Heart left ventricle (tissue), 16 donors: ENCODE measurements around the gene AMOTL2. TPM values are rescaled to one million over a fixed set of nuclear protein-coding genes. Genes with fewer than 3 reads are reported as not detected.
A peak's percentile ranks its signal among the peaks of the same experiment; 100 is the strongest.

Experiments used
- ATAC-seq, 4 donors: fragments of 200-7000 bp; cut with Tn5 transposase; one replicate each; pipeline ENCODE4 v1.9.1; 2020 to 2022; ENCODE audit warnings: moderate library complexity in 4 of 4, mild to moderate bottlenecking in 3 of 4, moderate number of reproducible peaks in 1 of 4
- DNase-seq, 5 donors: peaks; one replicate each; pipeline ENCODE4 v3.0.0-alpha.2; 2020
- H3K27ac ChIP-seq, 12 donors: fragments of 200-600 bp; sonication (generic) in 4 of 12; one replicate each; pipeline versions ENCODE4 v1.5.0 to v1.8.0; 2016 to 2022; ENCODE audit warnings: mild to moderate bottlenecking in 2 of 12
- H3K27me3 ChIP-seq, 9 donors: fragments of 200-600 bp; sonication (generic) in 2 of 9; one replicate each; pipeline versions ENCODE4 v1.5.1 to v1.8.0; 2016 to 2022; ENCODE audit warnings: mild to moderate bottlenecking in 3 of 9
- H3K36me3 ChIP-seq, 9 donors: fragments of 200-600 bp; sonication (generic) in 2 of 9; one replicate each; pipeline versions ENCODE4 v1.5.0 to v1.8.0; 2018 to 2022; ENCODE audit warnings: mild to moderate bottlenecking in 2 of 9
- H3K4me1 ChIP-seq, 12 donors: fragments of 200-600 bp; sonication (generic) in 4 of 12; one replicate each; pipeline versions ENCODE4 v1.5.0 to v1.8.0; 2016 to 2022; ENCODE audit warnings: mild to moderate bottlenecking in 3 of 12
- H3K4me3 ChIP-seq, 12 donors: fragments of 200-600 bp; sonication (generic) in 4 of 12; one replicate each; pipeline versions ENCODE4 v1.5.0 to v1.8.0; 2017 to 2022; ENCODE audit warnings: mild to moderate bottlenecking in 9 of 12, moderate library complexity in 4 of 12
- H3K9me3 ChIP-seq, 12 donors: fragments of 200-600 bp; sonication (generic) in 4 of 12; one replicate each; pipeline versions ENCODE4 v1.5.0 to v1.8.0; 2016 to 2022; ENCODE audit warnings: mild to moderate bottlenecking in 1 of 12
- POLR2A ChIP-seq, 2 donors: fragments of 450-650 bp; IDR thresholded peaks; one replicate each; pipeline ENCODE4 v1.6.1; 2017; ENCODE audit warnings: antibody characterized with exemption in 2 of 2, mild to moderate bottlenecking in 2 of 2, moderate library complexity in 2 of 2
- WGBS, 4 donors: extraction: QIAGEN DNeasy Blood & Tissue Kit in 2 of 4; methylation state at CpG; one replicate each; pipeline versions ENCODE4 v1.1.5 to v1.1.7; 2013 to 2018; 5-methylcytosine and 5-hydroxymethylcytosine counted together
- intact Hi-C, 10 donors: fragments of 100-400 bp; cut with DNase I; formaldehyde crosslinking; loops; one replicate each; pipeline versions ENCODE4 v1.11.1 to v1.14.2; 2022
- polyA plus RNA-seq, 2 donors: library from polyadenylated mRNA; stranded (reverse); fragments of 200-250 nt; gene quantifications; one replicate each; pipeline ENCODE4 v1.2.3, GENCODE V29; 2013
- total RNA-seq, 9 donors: library from RNA; depleted of rRNA in 2 of 9; stranded (reverse); fragments of >200 nt in 2 of 9; fragmentation: NEBNext Ultra II Directional in 3 of 9; extraction: Animal tissue kit (Norgen Biotek cat#: 25700) in 3 of 9; gene quantifications; one replicate each; pipeline versions ENCODE4 v1.1.0 to v1.2.4, GENCODE V29; 2016 to 2023
- TF ChIP-seq, protein P1 (sequence below), 12 donors: fragments of 200-600 bp; sonication (generic) in 4 of 12; IDR thresholded peaks; one replicate each; pipeline versions ENCODE4 v1.5.0 to v1.8.0; 2018 to 2022; ENCODE audit warnings: antibody characterized with exemption in 12 of 12, mild to moderate bottlenecking in 5 of 12
- donor health status: ischemic (EF 13 %, LVEDD 7.1; RV severe dilation, severe dysfunction).
- donor health status: healthy with polysubstance abuse.
- donor health status: DM: no; HTN: yes; CAD: no.
- donor health status: DM: no; HTN: no; CAD: no.
- donor health status: ischemic (EF 25% LVEDD 6.9; RV normal size, moderate dysfunction).
- donor health status: ischemic (EF 25% LVEDD 5.7; RV mildly dilated, moderate dysfunction).
- donor health status: healthy.
- donor health status: DM: yes; HTN: yes; CAD: no.
- donor health status: ischemic (EF 35%, LVEDD 5.7; RV mildly dilated, moderate dysfunction).
- donor health status: nonischemic (EF 11% LVEDD 7.7; RV severe dilation, severe dysfunction).
- donor health status: DM: yes; HTN: yes; CAD: no.
- donor health status: PGD.
- donor health status: ischemic (EF 29% LVEDD 5.4; RV normal size, mild dysfunction).
- donor health status: nonischemic (EF 23%, LVEDD 6.1; RV moderate dilation, normal function).

Gene AMOTL2
- total and polyA plus RNA-seq, 11 donors = 19.0 to 109 (median 48.9) TPM

DNA sequence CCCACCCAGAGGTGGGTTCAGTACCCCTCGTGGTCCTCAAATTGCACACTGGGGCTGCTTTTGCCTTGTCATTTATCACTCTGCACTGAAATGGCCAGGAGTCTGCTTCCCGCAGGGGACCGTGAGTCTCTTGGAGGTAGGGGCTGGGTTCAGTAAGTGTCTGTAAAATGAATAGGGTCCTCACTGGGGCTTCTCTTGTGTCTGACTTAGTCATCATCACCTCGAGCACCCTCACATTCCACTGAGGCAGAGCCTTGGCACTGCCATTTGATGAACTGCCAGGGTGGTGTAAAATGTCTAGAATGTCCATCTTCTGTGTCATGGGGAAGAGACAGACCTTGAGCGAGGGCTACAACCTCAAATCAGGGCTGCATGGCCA is 62.6 kb downstream of the AMOTL2 start:
- H3K4me3 ChIP-seq = no peak overlapping the region
- intact Hi-C loops = loop anchor here in 7 of 10 donors (1.0 to 10.0 kb wide), 7 partner anchors 46 to 453 kb away; partner anchors contain the start of gene AMOTL2 (in 2 of the 7)
- TF ChIP-seq POLR2A (IDR thresholded peaks at IDR 0.05) = no peak
- TF ChIP-seq, protein P1, sequence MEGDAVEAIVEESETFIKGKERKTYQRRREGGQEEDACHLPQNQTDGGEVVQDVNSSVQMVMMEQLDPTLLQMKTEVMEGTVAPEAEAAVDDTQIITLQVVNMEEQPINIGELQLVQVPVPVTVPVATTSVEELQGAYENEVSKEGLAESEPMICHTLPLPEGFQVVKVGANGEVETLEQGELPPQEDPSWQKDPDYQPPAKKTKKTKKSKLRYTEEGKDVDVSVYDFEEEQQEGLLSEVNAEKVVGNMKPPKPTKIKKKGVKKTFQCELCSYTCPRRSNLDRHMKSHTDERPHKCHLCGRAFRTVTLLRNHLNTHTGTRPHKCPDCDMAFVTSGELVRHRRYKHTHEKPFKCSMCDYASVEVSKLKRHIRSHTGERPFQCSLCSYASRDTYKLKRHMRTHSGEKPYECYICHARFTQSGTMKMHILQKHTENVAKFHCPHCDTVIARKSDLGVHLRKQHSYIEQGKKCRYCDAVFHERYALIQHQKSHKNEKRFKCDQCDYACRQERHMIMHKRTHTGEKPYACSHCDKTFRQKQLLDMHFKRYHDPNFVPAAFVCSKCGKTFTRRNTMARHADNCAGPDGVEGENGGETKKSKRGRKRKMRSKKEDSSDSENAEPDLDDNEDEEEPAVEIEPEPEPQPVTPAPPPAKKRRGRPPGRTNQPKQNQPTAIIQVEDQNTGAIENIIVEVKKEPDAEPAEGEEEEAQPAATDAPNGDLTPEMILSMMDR (IDR thresholded peaks at IDR 0.05) = no peak
- 70 to 81% (median 79%) methylated on average over 5 of the region's 5 CpGs for WGBS, 4 donors
- H3K27ac ChIP-seq = peak overlapping the region in 7 of 12 donors; percentile 31 to 95 (median 86)
- DNase-seq = no peak
- ATAC-seq = no peak
- H3K27me3 ChIP-seq = peaks cover 0 to 12% (median 0%) of the 10 kb centered on the region in 9 donors
- H3K36me3 ChIP-seq = no peaks in the 10 kb centered on the region
- peaks cover 17 to 66% (median 49%) of the 10 kb centered on the region in 12 donors for H3K4me1 ChIP-seq
- no peaks in the 10 kb centered on the region for H3K9me3 ChIP-seq

DNA sequence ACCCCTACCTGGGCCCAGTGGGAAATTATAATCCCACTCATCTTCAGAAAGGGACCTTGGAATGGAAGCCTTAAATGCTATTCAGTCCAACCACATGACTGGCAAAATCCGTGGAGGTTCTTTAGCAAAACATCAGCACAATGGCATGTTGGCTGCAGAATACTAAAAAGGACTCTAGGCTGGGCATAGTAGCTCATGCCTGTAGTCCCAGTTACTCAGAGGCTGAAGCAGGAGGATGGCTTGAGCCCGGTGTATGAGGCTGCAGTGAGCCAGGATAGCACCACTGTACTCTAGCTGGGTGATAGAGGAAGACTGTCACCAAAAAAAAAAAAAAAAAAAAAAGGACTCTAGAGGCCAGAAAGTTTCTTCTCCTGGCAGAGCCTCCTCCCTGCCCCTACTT is 63.0 kb downstream of the AMOTL2 start:
- Histone ChIP-seq H3K36me3 (no peaks in the 10 kb centered on the region), H3K27ac (peak overlapping the region in 6 of 12 donors; percentile 31 to 95 (median 86)), H3K9me3 (no peaks in the 10 kb centered on the region), H3K4me1 (peaks cover 17 to 62% (median 49%) of the 10 kb centered on the region in 12 donors), H3K27me3 (peaks cover 0 to 12% (median 0%) of the 10 kb centered on the region in 9 donors), H3K4me3 (no peak overlapping the region)
- TF ChIP-seq POLR2A (IDR thresholded peaks at IDR 0.05) = no peak
- TF ChIP-seq, protein P1 (IDR thresholded peaks at IDR 0.05) = no peak
- 43 to 59% (median 51%) methylated on average over 2 of the region's 2 CpGs for WGBS, 4 donors
- intact Hi-C loops = loop anchor here in 5 of 10 donors (2.0 to 10.0 kb wide), 5 partner anchors 46 to 454 kb away; partner anchors contain the start of gene AMOTL2 (in 1 of the 5)
- ATAC-seq (no peak), DNase-seq (no peak)

DNA sequence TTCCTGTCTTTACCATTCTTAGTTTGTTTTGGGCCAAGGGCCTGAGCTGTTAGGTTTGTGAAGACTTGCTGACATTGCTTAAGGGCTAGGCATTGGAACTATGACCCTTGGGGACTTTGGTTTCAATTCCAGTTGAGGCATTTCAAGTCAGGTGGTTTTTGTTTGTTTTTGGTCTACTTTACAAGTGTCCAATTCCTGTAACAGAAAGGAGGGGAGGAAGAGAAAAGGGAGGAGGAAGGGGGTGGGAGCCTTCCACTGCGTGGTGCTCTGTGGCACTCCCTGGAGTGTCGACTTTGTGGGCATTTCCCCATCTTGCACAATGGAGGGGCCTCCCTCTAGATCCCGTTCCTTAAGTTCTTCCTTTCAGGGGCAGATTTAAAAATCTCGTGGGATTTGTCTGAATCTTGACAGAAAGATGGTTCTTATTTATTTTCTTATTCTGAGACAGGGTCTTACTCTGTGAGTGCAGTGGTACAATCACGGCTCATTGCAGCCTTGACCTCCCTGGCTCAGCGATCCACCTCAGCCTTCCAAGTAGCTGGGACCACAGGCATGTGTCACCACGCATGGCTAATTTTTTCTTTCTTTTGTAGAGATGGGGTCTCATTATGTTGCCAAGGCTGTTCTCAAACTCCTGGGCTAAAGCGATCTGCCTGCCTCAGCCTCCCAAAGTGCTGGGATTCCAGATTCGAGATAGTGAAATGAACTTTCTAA is 64.1 kb downstream of the AMOTL2 start:
- Histone ChIP-seq H3K9me3 (no peaks in the 10 kb centered on the region), H3K4me3 (no peak overlapping the region), H3K27ac (peak overlapping the region in 2 of 12 donors; percentile 13 to 79), H3K4me1 (peaks cover 13 to 51% (median 39%) of the 10 kb centered on the region in 12 donors), H3K36me3 (no peaks in the 10 kb centered on the region), H3K27me3 (peaks cover 0 to 12% (median 0%) of the 10 kb centered on the region in 9 donors)
- intact Hi-C loops = loop anchor here in 6 of 10 donors (2.0 to 10.0 kb wide), 8 partner anchors 47 to 455 kb away; partner anchors contain the start of gene AMOTL2 (in 1 of the 6)
- DNase-seq (no peak), ATAC-seq (no peak)
- WGBS, 4 donors = 77 to 88% (median 81%) methylated on average over 9 of the region's 9 CpGs
- no peak for TF ChIP-seq POLR2A (IDR thresholded peaks at IDR 0.05)
- TF ChIP-seq, protein P1 (IDR thresholded peaks at IDR 0.05) = no peak

DNA sequence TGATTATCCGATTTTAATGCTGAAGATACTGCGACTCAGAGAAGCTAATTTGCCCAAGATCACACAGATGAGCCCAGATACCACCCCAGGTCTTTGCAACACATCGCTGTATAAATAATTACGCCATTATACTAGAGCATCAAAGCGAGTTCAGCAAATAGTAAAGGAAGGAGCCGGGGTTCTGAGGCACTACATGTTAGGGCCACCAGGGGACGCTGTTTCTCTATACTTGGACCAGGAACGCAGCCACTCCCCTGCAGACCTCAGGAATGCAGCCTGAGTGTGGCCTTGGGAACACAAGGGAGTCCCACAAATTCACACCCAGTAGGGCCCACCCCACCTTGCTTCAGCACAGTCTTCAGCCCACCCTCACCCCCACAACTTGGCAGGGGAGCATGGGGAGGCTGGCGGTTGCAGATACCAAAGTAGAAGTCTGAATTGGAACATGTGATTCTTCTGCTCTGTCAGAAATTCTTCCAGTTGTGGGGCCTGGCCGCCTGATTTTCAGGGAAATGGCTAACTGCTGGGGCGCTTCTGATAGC is 65.8 kb downstream of the AMOTL2 start:
- DNase-seq (peak; percentile 75 to 85 (median 81)), ATAC-seq (peak; percentile 63 to 75 (median 68))
- TF ChIP-seq POLR2A (IDR thresholded peaks at IDR 0.05) = no peak
- TF ChIP-seq, protein P1 (IDR thresholded peaks at IDR 0.05) = peak; percentile 97 to 100 (median 99)
- intact Hi-C loops = loop anchor here (1.0 to 2.0 kb wide), 6 partner anchors 70 to 168 kb away; no protein-coding TSS in a partner anchor
- Histone ChIP-seq H3K4me1 (peaks cover 2 to 34% (median 23%) of the 10 kb centered on the region in 12 donors), H3K27ac (peak overlapping the region in 11 of 12 donors; percentile 19 to 82 (median 72)), H3K36me3 (no peaks in the 10 kb centered on the region), H3K9me3 (no peaks in the 10 kb centered on the region), H3K27me3 (peaks cover 0 to 4% (median 0%) of the 10 kb centered on the region in 9 donors), H3K4me3 (peak overlapping the region in 4 of 12 donors; percentile 26 to 39 (median 36))
- WGBS, 4 donors = 6 to 10% (median 8%) methylated on average over 11 of the region's 11 CpGs
